Gastrocnemius medialis (tissue), 4 donors: Measurements from ENCODE around the gene COL23A1. TPM values are rescaled to one million over a fixed set of nuclear protein-coding genes. Genes with fewer than 3 reads are reported as not detected.

Source experiments
- ATAC-seq, 2 donors: fragments of 150-250 bp; one replicate each; pipeline ENCODE4 v1.9.1; 2016
- DNase-seq, 2 donors: peaks; one replicate each; pipeline ENCODE4 v3.0.0-alpha.2; 2019
- H3K27ac ChIP-seq, 4 donors: fragments of 200-600 bp; sonication (generic); 1 replicate in 1 of 4; 2 replicates in 3 of 4; pipeline ENCODE4 v1.5.1; 2016 to 2018; ENCODE audit warnings: mild to moderate bottlenecking in 2 of 4, moderate library complexity in 1 of 4
- H3K27me3 ChIP-seq, 3 donors: fragments of 200-600 bp; sonication (generic) in 2 of 3; 1 replicate in 1 of 3; 2 replicates in 2 of 3; pipeline versions ENCODE4 v1.5.1 to v1.6.0; 2016 to 2019; ENCODE audit warnings: mild to moderate bottlenecking in 1 of 3, moderate library complexity in 1 of 3
- H3K36me3 ChIP-seq, 2 donors: fragments of 200-600 bp; sonication (generic) in 1 of 2; one replicate each; pipeline ENCODE4 v1.5.1; 2017 to 2018
- H3K4me1 ChIP-seq, 2 donors: fragments of 200-600 bp; sonication (generic) in 1 of 2; one replicate each; pipeline ENCODE4 v1.5.1; 2016 to 2017; ENCODE audit warnings: mild to moderate bottlenecking in 2 of 2
- H3K4me3 ChIP-seq, 4 donors: fragments of 200-600 bp; sonication (generic) in 3 of 4; 1 replicate in 1 of 4; 2 replicates in 3 of 4; pipeline ENCODE4 v1.5.1; 2016 to 2019; ENCODE audit warnings: mild to moderate bottlenecking in 2 of 4
- H3K9me3 ChIP-seq, 3 donors: fragments of 200-600 bp; sonication (generic) in 2 of 3; 1 replicate in 1 of 3; 2 replicates in 2 of 3; pipeline ENCODE4 v1.5.1; 2016 to 2019
- CTCF ChIP-seq, 5 experiments: fragments of 450-650 bp in 3 of 5; fragments of 200-600 bp in 2 of 5; sonication (generic) in 2 of 5; IDR thresholded peaks in 4 of 5; conservative IDR thresholded peaks in 1 of 5; 1 replicate in 4 of 5; 2 replicates in 1 of 5; pipeline ENCODE4 v1.5.1; 2016 to 2019; ENCODE audit warnings: antibody characterized with exemption in 5 of 5, mild to moderate bottlenecking in 3 of 5, moderate library complexity in 3 of 5
- POLR2A ChIP-seq, 2 donors: fragments of 450-650 bp; IDR thresholded peaks; one replicate each; pipeline ENCODE4 v1.6.1; 2017; ENCODE audit warnings: antibody characterized with exemption in 2 of 2, mild to moderate bottlenecking in 2 of 2, moderate library complexity in 2 of 2
- in situ Hi-C, 4 donors: fragments of 200-750 bp; cut with MboI; loops; one replicate each; pipeline versions ENCODE4 v1.15.0 to v1.8.0; 2017; ENCODE audit warnings: low sequenced_read_pairs in 4 of 4
- intact Hi-C: fragments of 100-400 bp; cut with DNase I; formaldehyde crosslinking; loops from one replicate; pipeline ENCODE4 v1.15.1; 2023; ENCODE audit warnings: low total_unique reads
- total RNA-seq, 4 donors: library from RNA; depleted of rRNA; stranded (reverse); fragments of >200 nt; gene quantifications; one replicate each; pipeline versions ENCODE4 v1.1.0 to v1.2.3, GENCODE V29; 2016

The COL23A1 gene
- total RNA-seq, 4 donors from 2014 or later, result 0.62 to 1.1 (median 0.97) TPM; not detected in 1

DNA sequence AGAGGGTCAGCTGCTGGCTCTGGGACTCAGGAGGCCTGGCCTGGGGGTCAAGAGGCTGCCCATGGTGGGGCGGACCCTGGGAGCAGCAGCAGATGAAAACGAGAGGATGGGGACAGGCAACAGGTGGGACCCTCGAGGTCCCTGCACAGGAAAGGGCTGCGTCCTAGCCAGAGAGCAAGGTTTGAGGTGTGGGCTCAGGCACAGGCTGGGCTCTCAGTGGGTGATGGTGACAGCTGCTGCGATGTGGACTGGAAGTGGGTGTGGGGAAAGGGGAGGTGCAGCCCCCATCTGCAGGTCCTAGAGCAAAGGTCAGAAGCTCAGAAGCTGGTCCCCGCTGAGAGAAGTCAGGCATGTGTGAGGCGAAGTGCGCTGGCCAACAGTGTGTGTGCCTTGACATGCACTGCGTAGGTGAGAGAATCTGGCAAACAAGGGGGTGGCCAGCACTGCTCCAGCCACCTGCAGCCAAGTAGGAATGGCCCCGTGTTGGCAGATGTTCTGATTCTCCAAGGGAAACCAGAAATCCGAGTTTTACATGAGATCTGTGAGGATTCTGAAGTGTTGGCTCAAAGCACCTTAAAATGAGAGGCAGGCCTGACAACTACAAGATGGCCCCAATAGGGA, 85.7 kb downstream of the COL23A1 start:
- in situ Hi-C loops, result no loop called here
- no peak for ATAC-seq
- H3K4me3 ChIP-seq, result no peak overlapping the region
- H3K4me1 ChIP-seq, result no peaks in the 10 kb centered on the region
- intact Hi-C loops, result no loop called here
- DNase-seq, result no peak
- TF ChIP-seq POLR2A (IDR thresholded peaks at IDR 0.05) (no peak), CTCF (IDR thresholded peaks at IDR 0.05 in 4 of 5, conservative IDR thresholded peaks at IDR 0.05 in 1 of 5) (no peak)
- no peaks in the 10 kb centered on the region for H3K9me3 ChIP-seq
- H3K36me3 ChIP-seq, result no peaks in the 10 kb centered on the region
- no peaks in the 10 kb centered on the region for H3K27me3 ChIP-seq
- no peak overlapping the region for H3K27ac ChIP-seq

- DNase-seq (no peak), ATAC-seq (no peak)
- no peak overlapping the region for H3K27ac ChIP-seq
- TF ChIP-seq CTCF (IDR thresholded peaks at IDR 0.05 in 4 of 5, conservative IDR thresholded peaks at IDR 0.05 in 1 of 5), result no peak
- TF ChIP-seq POLR2A (IDR thresholded peaks at IDR 0.05), result no peak
- intact Hi-C loops (no loop called here), in situ Hi-C loops (no loop called here)
- no peak overlapping the region for H3K4me3 ChIP-seq
- H3K9me3 ChIP-seq, result no peaks in the 10 kb centered on the region
- no peaks in the 10 kb centered on the region for H3K4me1 ChIP-seq
- no peaks in the 10 kb centered on the region for H3K36me3 ChIP-seq
- H3K27me3 ChIP-seq, result no peaks in the 10 kb centered on the region
Measured at GRCh38 chr5:178502401-178503100, 87.6 kb downstream of the COL23A1 start.

DNA sequence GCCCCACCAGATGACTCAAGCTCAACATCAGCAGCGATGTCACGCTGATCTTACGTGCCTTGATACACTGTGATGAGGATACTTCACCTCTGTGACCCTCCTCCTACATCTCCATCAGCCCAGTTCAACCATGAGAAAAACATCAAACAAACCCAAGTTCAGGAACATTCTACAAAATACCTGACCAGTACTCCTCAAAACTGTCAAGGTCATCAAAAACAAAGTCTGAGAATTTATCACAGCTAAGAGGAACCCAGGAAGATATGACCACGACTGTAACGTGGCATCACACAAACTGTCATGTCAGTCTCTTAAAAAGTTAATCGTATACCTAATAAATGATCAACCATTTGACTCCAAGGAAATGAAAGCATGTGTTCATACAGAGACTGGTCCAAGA, 90.8 kb downstream of the COL23A1 start:
- H3K36me3 ChIP-seq, result no peaks in the 10 kb centered on the region
- intact Hi-C loops, result no loop called here
- no peak overlapping the region for H3K4me3 ChIP-seq
- in situ Hi-C loops, result no loop called here
- no peaks in the 10 kb centered on the region for H3K9me3 ChIP-seq
- no peaks in the 10 kb centered on the region for H3K27me3 ChIP-seq
- TF ChIP-seq POLR2A (IDR thresholded peaks at IDR 0.05) (no peak), CTCF (IDR thresholded peaks at IDR 0.05 in 4 of 5, conservative IDR thresholded peaks at IDR 0.05 in 1 of 5) (no peak)
- DNase-seq (no peak), ATAC-seq (no peak)
- no peak overlapping the region for H3K27ac ChIP-seq
- H3K4me1 ChIP-seq, result no peaks in the 10 kb centered on the region

DNA sequence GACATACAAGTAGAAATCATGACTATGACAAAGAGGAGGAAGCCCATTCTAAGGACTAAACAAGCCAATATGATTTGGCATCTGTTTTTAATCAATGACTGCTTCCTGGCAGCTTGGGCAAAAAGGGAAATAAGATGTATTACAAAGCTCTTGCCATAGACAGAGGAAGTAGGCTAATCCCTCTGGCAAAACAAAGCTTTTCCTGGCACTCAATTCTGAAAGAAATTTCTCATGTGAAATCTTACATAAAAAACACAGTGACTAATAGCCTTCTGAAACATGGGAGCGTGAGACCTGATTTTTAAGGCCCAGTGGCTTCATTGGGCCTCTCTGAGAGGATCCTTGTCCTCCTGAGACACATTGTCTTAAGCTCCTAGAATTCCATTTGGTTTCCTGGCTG, 93.6 kb downstream of the COL23A1 start:
- no peak overlapping the region for H3K4me3 ChIP-seq
- ATAC-seq, result no peak
- H3K27me3 ChIP-seq, result no peaks in the 10 kb centered on the region
- H3K9me3 ChIP-seq, result no peaks in the 10 kb centered on the region
- intact Hi-C loops, result no loop called here
- in situ Hi-C loops, result no loop called here
- H3K27ac ChIP-seq, result no peak overlapping the region
- no peaks in the 10 kb centered on the region for H3K4me1 ChIP-seq
- no peak for DNase-seq
- H3K36me3 ChIP-seq, result no peaks in the 10 kb centered on the region
- TF ChIP-seq POLR2A (IDR thresholded peaks at IDR 0.05), result no peak
- no peak for TF ChIP-seq CTCF (IDR thresholded peaks at IDR 0.05 in 4 of 5, conservative IDR thresholded peaks at IDR 0.05 in 1 of 5)
